ENCODE data around the gene UBN2.

Gene UBN2

DNA sequence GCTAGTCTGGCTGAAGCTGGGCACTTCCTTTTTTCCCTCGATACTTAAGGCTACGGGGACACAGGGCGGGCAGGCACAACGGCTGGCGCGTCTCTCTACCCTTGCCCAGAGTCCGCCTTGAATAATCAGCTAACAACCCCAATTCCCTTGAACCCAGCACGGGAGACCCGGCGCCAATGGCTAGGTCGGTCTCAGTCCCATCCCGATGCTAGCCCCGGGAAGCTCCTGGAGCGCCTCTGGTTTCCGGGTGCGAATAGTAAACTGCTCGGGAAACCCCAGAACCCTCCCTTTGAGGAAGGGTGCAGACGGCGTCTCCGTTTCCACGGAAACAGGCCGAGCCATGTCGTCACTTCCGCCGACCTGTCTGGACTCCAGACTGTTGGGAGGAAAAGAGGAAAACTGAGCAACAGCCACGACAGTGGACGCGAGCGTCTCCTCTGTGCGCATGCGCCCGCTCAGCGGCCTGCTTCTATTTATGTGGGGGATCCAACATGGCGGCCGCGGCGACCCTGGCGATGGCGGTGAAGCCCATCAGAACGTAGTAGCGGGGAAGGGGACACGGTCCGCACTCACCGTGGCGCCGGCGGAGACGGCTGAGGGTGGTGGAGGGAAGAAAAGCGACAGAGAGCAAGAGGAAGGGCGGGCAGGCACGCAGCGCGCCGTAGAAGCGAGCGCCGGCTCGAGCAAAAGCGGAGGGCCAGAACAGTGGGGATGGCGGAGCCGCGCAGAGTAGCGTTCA is at the start of gene UBN2:
Gene UBN2 (plus strand): TSS at position 464 of the 739 bp plus-strand sequence. CDS start 248 bp downstream, at position 712.
- Histone ChIP-seq H3K27me3 (ENCODE audit: low read depth, low read length) (0 out of 2 replicates have a peak, but pooled peaks cover 7% of the 10 kb centered on the region), H3K27ac (ENCODE audit: low read length) (peak within 1 kb of the TSS; percentile 49), H3K9me3 (ENCODE audit: insufficient read depth, low read length) (no peaks in the 10 kb centered on the region), H3K4me3 (ENCODE audit: low read length) (peak within 1 kb of the TSS; percentile 90), H3K4me2 (ENCODE audit: low read length) (peak within 1 kb of the TSS; percentile 90), H3K9ac (ENCODE audit: low read length) (peak within 1 kb of the TSS; percentile 82), H3K36me3 (replicated peaks; ENCODE audit: low read depth, low read length) (no peaks in the 10 kb centered on the region), H3K79me2 (ENCODE audit: low read length) (peaks cover 32% of the 10 kb centered on the region), H2AFZ (ENCODE audit: low read depth, low read length) (peak within 1 kb of the TSS; percentile 94), H3K4me1 (ENCODE audit: low read length) (peaks cover 15% of the 10 kb centered on the region), H4K20me1 (ENCODE audit: insufficient read depth, low read length) (peaks cover 9% of the 10 kb centered on the region)
- TF ChIP-seq, protein P1, sequence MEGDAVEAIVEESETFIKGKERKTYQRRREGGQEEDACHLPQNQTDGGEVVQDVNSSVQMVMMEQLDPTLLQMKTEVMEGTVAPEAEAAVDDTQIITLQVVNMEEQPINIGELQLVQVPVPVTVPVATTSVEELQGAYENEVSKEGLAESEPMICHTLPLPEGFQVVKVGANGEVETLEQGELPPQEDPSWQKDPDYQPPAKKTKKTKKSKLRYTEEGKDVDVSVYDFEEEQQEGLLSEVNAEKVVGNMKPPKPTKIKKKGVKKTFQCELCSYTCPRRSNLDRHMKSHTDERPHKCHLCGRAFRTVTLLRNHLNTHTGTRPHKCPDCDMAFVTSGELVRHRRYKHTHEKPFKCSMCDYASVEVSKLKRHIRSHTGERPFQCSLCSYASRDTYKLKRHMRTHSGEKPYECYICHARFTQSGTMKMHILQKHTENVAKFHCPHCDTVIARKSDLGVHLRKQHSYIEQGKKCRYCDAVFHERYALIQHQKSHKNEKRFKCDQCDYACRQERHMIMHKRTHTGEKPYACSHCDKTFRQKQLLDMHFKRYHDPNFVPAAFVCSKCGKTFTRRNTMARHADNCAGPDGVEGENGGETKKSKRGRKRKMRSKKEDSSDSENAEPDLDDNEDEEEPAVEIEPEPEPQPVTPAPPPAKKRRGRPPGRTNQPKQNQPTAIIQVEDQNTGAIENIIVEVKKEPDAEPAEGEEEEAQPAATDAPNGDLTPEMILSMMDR (IDR thresholded peaks at IDR 0.05; ENCODE audit: low read depth, low read length), result no peak
- TF ChIP-seq EZH2phosphoT487 (IDR thresholded peaks at IDR 0.05; ENCODE audit: low read depth), result no peak

DNA sequence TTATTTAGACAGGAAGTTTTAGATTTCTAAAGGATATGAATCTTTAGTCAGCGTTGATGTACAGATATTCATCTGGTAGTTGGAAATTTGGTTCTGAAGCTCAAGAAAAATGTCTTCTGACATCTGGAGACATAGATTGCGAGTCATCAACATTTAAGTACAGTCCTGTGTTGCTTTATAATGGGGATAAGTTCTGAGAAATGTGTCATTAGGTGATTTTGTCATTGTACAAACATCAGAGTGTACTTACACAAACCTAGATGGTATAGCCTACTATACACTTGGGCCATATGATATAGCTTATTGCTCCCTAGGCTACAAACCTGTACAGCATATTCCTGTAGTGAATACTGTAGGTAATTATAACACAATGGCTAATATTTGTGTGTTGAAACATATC is 49.6 kb upstream of the UBN2 start:
- Histone ChIP-seq H3K27ac (ENCODE audit: low read length) (no peak overlapping the region), H3K79me2 (ENCODE audit: low read length) (no peaks in the 10 kb centered on the region), H3K9me3 (ENCODE audit: insufficient read depth, low read length) (no peaks in the 10 kb centered on the region), H3K4me2 (ENCODE audit: low read length) (no peak overlapping the region), H2AFZ (ENCODE audit: low read depth, low read length) (no peak overlapping the region), H3K4me3 (ENCODE audit: low read length) (no peak overlapping the region), H3K27me3 (ENCODE audit: low read depth, low read length) (no peaks in the 10 kb centered on the region), H3K36me3 (replicated peaks; ENCODE audit: low read depth, low read length) (no peaks in the 10 kb centered on the region), H4K20me1 (ENCODE audit: insufficient read depth, low read length) (no peaks in the 10 kb centered on the region), H3K4me1 (ENCODE audit: low read length) (0 out of 2 replicates have a peak, but pooled peaks cover 5% of the 10 kb centered on the region), H3K9ac (ENCODE audit: low read length) (no peak overlapping the region)
- TF ChIP-seq, protein P1 (IDR thresholded peaks at IDR 0.05; ENCODE audit: low read depth, low read length), result no peak
- no peak for TF ChIP-seq EZH2phosphoT487 (IDR thresholded peaks at IDR 0.05; ENCODE audit: low read depth)

DNA sequence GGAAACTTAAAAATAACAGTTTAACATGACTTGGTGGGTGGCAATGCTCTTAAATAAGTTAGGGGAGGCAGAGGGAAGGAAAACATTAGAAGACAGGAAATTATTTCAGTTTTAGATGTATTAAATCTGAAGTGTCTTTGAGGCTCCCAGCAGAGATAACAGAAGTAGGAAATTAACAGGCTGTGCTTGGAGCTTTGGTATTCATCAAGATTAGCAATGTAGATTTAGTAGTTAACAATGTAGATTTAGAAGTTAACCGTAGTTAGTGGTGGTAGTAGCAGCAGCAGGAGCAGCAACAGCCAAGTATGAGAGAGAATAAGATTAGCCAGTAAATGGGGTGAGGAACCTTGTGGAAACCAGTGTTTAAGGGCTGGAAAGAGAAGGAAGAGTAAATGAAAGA is 48.7 kb upstream of the UBN2 start:
- Histone ChIP-seq H3K79me2 (ENCODE audit: low read length) (no peaks in the 10 kb centered on the region), H3K36me3 (replicated peaks; ENCODE audit: low read depth, low read length) (no peaks in the 10 kb centered on the region), H3K9ac (ENCODE audit: low read length) (no peak overlapping the region), H2AFZ (ENCODE audit: low read depth, low read length) (no peak overlapping the region), H4K20me1 (ENCODE audit: insufficient read depth, low read length) (no peaks in the 10 kb centered on the region), H3K4me2 (ENCODE audit: low read length) (no peak overlapping the region), H3K9me3 (ENCODE audit: insufficient read depth, low read length) (no peaks in the 10 kb centered on the region), H3K4me1 (ENCODE audit: low read length) (0 out of 2 replicates have a peak, but pooled peaks cover 5% of the 10 kb centered on the region), H3K27ac (ENCODE audit: low read length) (no peak overlapping the region), H3K27me3 (ENCODE audit: low read depth, low read length) (no peaks in the 10 kb centered on the region), H3K4me3 (ENCODE audit: low read length) (no peak overlapping the region)
- TF ChIP-seq, protein P1 (IDR thresholded peaks at IDR 0.05; ENCODE audit: low read depth, low read length), result no peak
- TF ChIP-seq EZH2phosphoT487 (IDR thresholded peaks at IDR 0.05; ENCODE audit: low read depth), result no peak

DNA sequence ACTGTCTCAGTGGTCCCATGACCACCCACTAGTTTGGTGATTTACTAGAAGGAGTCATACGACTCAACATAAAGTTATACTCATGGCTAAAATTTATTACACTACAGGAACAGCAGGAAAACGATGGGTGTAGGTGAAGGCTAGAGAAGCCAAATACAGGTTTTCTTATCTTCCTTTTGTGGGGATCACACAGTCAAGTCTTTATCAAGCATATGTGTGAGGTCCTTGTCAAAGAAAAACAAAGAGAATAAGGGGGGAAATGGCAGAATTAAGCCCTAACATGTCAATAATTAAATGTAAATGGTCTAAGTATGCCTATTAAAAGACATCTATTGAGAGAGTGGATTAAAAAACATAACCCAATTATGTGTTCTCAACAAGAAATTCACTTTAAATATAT is 47.8 kb upstream of the UBN2 start:
- TF ChIP-seq, protein P1 (IDR thresholded peaks at IDR 0.05; ENCODE audit: low read depth, low read length), result no peak
- no peak for TF ChIP-seq EZH2phosphoT487 (IDR thresholded peaks at IDR 0.05; ENCODE audit: low read depth)
- Histone ChIP-seq H3K36me3 (replicated peaks; ENCODE audit: low read depth, low read length) (no peaks in the 10 kb centered on the region), H3K27me3 (ENCODE audit: low read depth, low read length) (no peaks in the 10 kb centered on the region), H3K27ac (ENCODE audit: low read length) (no peak overlapping the region), H3K9ac (ENCODE audit: low read length) (no peak overlapping the region), H3K4me2 (ENCODE audit: low read length) (no peak overlapping the region), H3K79me2 (ENCODE audit: low read length) (no peaks in the 10 kb centered on the region), H2AFZ (ENCODE audit: low read depth, low read length) (no peak overlapping the region), H4K20me1 (ENCODE audit: insufficient read depth, low read length) (no peaks in the 10 kb centered on the region), H3K4me3 (ENCODE audit: low read length) (no peak overlapping the region), H3K9me3 (ENCODE audit: insufficient read depth, low read length) (no peaks in the 10 kb centered on the region), H3K4me1 (ENCODE audit: low read length) (0 out of 2 replicates have a peak, but pooled peaks cover 5% of the 10 kb centered on the region)

All from OCI-LY3 (cell line).